ENCODE measurements around the gene GNAI3.
A peak's percentile ranks its signal among the peaks of the same experiment; 100 is the strongest.

Gene GNAI3

GRCh38 chr1:109548321-109549267, at the start of gene GNAI3:
TSS of gene GNAI3 (plus strand) at chr1:109548615. CDS start at chr1:109548721, 106 bp downstream.
- DNase-seq (ENCODE audit: low spot score), result peak; percentile 95

DNA sequence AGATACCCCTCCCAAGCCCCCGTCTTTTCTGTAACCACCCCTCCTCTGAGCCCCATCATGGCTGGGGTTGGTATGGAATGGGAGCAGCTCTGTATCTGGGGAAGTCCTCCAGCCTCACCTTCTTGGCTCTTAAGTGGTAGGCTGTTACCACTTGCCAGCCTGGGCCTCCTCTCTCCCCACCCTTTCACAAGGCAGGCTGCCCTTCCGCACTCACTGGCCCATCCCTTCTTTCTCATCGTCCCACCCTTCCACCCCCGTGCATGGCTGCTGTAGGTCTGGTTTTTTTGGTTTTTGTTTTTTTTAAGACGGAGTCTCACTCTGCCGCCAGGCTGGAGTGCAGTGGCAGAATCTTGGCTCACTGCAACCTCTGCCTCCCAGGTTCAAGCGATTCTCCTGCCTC, 49.3 kb upstream of the GNAI3 start:
- DNase-seq (ENCODE audit: low spot score), result no peak

DNA sequence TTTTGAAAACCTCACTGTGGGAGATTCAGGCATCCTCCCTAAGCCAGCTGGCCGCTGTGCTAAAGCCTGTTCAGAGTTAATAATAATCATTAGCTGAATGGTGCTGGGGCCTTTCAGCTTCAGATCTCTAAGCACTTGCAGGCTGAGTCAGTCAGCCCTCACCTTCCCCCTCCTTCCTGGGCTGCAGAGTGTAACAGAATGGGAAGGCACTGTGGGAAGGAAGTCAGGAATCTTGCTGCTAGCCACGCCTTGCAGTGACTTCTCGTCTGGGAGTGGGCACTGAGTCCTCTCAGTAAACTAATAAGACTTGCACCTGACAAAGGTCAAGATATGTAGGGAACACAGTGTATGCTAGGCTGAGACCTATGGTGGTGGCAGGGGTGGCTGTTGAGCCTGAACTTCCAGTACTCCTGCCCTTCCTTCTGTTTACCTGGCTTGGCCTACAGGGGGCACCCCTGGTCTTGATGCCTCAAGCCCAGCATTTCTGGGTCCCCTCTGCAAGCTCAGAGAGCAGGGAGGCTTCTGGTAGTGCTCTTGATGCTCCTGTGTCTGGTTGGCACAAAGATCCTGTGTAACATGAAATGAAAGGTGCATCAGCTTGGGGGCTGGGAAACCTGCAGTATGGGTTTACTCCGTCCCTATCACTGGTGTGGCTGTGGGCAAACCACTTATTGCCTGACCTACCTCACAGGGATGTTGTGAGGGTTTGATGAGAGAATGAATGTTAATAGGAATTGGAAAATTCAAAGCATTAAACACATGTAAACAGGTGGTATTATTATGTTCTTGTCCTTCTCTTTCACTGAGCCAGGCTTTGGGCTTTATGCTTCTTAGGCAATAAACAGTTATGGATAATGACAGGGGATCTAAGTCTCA, 48.5 kb upstream of the GNAI3 start:
- DNase-seq (ENCODE audit: low spot score), result no peak

- DNase-seq (ENCODE audit: low spot score), result peak; percentile 62
Measured at GRCh38 chr1:109500941-109501381, 47.5 kb upstream of the GNAI3 start.

- DNase-seq (ENCODE audit: low spot score), result no peak
Measured at GRCh38 chr1:109501644-109502363, 46.6 kb upstream of the GNAI3 start.

DNA sequence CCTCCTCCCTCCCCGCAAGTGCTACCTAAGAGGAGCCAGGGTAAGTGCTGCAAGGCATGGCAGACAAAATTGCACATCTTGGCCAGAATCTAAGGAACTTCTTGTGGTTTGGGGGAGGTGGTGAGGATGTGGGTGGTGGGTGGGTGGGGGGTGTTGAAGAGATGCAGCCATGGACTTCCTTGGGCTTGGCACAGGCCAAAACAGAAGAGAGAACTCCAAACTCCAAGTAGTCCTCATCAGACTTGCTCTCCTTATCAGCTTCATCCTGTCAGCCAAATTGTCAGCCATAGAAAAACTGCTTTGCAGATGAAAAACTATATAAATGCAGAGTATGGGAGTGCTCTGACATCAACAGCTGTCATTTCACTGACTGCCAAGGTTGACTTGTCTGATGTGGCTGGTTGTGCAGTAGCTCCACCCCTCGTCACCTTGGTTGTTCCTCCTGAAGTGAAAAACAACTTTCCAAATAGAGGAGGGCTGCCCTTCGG, 46.0 kb upstream of the GNAI3 start:
- no peak for DNase-seq (ENCODE audit: low spot score)

GRCh38 chr1:109503935-109504334, 44.5 kb upstream of the GNAI3 start:
- DNase-seq (ENCODE audit: low spot score), result no peak

DNA sequence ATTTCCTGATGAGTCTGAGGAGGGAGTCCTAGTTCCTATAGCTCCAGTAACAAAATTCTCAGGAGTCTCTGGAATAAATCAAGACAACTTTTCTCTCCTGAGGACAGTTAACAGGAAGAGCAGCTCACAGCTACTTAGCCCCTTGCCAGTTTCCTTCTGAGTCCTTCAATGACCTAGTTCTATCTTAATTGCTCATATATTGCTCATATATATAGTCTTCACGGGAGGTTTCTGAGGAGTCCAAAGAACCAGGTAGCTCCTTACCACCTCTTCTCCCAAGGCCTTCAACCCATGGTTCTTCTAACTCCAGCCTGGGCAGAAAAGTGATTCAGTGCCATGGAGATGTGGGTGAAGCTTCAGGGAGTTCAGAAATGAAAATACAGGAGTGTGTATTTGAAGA, 43.4 kb upstream of the GNAI3 start:
- DNase-seq (ENCODE audit: low spot score), result no peak

GRCh38 chr1:109508001-109508872, 40.2 kb upstream of the GNAI3 start:
- DNase-seq (ENCODE audit: low spot score), result no peak

GRCh38 chr1:109508873-109509175, 39.6 kb upstream of the GNAI3 start:
- DNase-seq (ENCODE audit: low spot score), result no peak

DNA sequence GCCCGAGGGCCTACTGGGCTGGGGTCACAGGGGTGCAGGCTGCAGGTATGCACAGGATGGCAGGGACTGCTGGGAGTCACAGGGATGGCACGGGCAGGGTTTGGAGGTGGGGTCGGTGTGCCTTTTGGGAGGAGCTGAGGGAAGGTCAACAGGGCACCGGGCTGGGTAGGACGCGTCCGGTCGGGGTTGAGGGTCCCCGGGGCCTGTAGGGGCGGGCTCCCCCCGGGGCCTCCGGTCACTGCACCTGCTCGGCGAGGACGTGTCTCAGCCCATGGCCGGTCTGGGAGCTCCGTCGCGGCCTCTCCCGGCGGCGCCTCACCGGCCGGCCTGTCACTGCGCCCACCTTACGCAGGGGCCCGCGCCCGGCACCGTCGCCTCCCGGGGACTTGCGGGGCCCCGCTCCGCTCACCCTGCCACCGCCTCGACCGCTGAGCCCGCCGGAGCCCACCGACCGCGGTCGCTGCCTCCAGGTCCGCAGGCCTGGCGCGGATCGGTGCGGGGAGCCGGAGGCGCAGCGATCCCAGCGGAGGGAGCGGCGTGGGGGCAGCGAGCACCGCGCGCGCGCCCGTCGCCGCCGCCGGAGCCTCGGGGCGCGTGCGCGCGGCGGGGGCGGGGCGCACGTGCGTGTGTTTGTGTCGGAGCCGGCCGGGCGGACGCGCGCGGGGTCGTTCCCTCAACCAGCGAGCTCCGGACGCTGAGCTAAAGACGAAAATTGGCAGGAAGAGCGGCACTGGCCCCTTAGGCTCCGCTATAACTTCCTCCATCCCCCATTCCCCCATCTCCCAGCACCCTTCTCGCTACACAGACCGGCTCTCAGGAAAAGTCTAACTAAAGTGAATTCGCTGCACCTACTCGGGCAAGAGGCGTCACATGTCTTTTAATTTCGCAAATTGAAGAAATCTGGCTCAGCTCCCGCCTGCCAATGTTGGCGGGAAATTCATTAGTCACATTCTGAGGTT, 39.0 kb upstream of the GNAI3 start, which contains the start of gene AMIGO1:
AMIGO1 (minus strand) TSS at position 552 of the 959 bp plus-strand sequence. CDS start 815 bp downstream, outside the sequence.
- peak; percentile 78 for DNase-seq (ENCODE audit: low spot score)

GRCh38 chr1:109513110-109513710, 35.2 kb upstream of the GNAI3 start:
- no peak for DNase-seq (ENCODE audit: low spot score)

GRCh38 chr1:109514846-109515245, 33.6 kb upstream of the GNAI3 start:
- DNase-seq (ENCODE audit: low spot score), result no peak

GRCh38 chr1:109516872-109517271, 31.5 kb upstream of the GNAI3 start:
- no peak for DNase-seq (ENCODE audit: low spot score)

GRCh38 chr1:109517337-109517736, 31.1 kb upstream of the GNAI3 start:
- no peak for DNase-seq (ENCODE audit: low spot score)

- peak; percentile 49 for DNase-seq (ENCODE audit: low spot score)
Measured at GRCh38 chr1:109521002-109521951, 27.1 kb upstream of the GNAI3 start.

GRCh38 chr1:109522026-109522425, 26.4 kb upstream of the GNAI3 start:
- no peak for DNase-seq (ENCODE audit: low spot score)

GRCh38 chr1:109523706-109524105, 24.7 kb upstream of the GNAI3 start:
- DNase-seq (ENCODE audit: low spot score), result no peak
